Stimulated activated naive B cell treated with anti-CD40 and anti-IgM and Interleukin-4, amounts not matched to agents 10 μg/mL and 1 μg/mL and 100 μg/mL, for 72 hours (primary cell): Measurements from ENCODE around the gene MT1E.
"Not testable (repeated sequence)": the region's sequence is repeated elsewhere in the genome, so short reads cannot be mapped to it uniquely, and the experiment has no call there.

Source experiments
- ATAC-seq, 2 donors: fragments of 150-1000 bp; cut with Tn5 transposase; replicated peaks; 2 replicates each; pipeline ENCODE4 v1.10.0; 2021; ENCODE audit warnings: moderate library complexity in 1 of 2
- DNase-seq: peaks from one replicate; pipeline ENCODE4 v3.0.0; 2021
- H3K27ac Mint-ChIP-seq: one replicate; pipeline ENCODE4 v1.8.0; 2022; ENCODE audit warnings: mild to moderate bottlenecking, mixed read lengths
- H3K27me3 Mint-ChIP-seq, 2 donors: one replicate each; pipeline ENCODE4 v1.8.0; 2022; ENCODE audit warnings: mixed read lengths in 2 of 2
- H3K36me3 Mint-ChIP-seq, 2 donors: one replicate each; pipeline ENCODE4 v1.8.0; 2022; ENCODE audit warnings: mixed read lengths in 2 of 2, mild to moderate bottlenecking in 1 of 2
- H3K4me1 Mint-ChIP-seq, 2 donors: one replicate each; pipeline ENCODE4 v1.8.0; 2022; ENCODE audit warnings: mixed read lengths in 2 of 2, mild to moderate bottlenecking in 1 of 2
- H3K4me3 Mint-ChIP-seq, 2 donors: one replicate each; pipeline ENCODE4 v1.8.0; 2022; ENCODE audit warnings: mild to moderate bottlenecking in 2 of 2, mixed read lengths in 2 of 2, moderate library complexity in 1 of 2
- H3K9me3 Mint-ChIP-seq, 2 donors: one replicate each; pipeline ENCODE4 v1.8.0; 2022; ENCODE audit warnings: mixed read lengths in 2 of 2, mild to moderate bottlenecking in 1 of 2

Gene MT1E

DNA sequence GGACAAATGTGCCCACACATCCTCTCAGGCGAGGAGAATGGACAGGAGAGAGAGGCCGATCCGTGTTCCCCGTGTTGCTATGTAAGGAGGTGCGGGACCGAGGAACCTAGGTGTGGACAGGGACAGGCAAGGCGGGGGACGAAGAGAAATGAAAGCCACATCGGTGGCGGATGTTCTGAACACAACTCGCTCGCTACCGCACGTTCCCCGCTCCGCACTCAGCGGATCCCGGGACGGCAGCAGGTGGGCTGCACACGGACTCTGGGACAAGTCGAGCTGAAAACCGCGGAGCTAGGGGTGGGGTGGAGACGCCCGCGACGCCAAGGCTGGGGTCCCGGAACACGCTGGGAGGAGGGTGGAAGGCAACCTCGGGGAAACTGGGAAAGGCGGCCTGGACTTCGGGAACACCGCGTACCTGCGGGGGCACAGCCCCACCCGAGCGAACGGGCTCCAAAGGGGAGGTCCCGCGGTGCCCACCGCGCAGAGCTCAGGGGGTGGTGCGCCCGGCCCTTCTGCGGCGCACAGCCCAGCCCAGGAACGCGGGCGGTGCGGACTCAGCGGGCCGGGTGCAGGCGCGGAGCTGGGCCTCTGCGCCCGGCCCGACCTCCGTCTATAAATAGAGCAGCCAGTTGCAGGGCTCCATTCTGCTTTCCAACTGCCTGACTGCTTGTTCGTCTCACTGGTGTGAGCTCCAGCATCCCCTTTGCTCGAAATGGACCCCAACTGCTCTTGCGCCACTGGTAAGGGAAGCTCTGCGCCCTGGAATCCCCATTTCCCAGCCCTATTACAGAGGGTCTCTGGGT is at the start of gene MT1E:
MT1E (plus strand) TSS at position 642 of the 803 bp plus-strand sequence; CDS start at position 713, 71 bp downstream.
- Mint-ChIP-seq H3K27me3 (peaks cover 45 to 70% of the 10 kb centered on the region in 2 donors), H3K27ac (peak within 1 kb of the TSS; percentile 68), H3K4me3 (peak within 1 kb of the TSS; percentile 86 to 88), H3K36me3 (no peaks in the 10 kb centered on the region), H3K9me3 (no peaks in the 10 kb centered on the region), H3K4me1 (peaks cover 23 to 31% of the 10 kb centered on the region in 2 donors)
- DNase-seq (no peak), ATAC-seq (peak; percentile 35 to 64)

DNA sequence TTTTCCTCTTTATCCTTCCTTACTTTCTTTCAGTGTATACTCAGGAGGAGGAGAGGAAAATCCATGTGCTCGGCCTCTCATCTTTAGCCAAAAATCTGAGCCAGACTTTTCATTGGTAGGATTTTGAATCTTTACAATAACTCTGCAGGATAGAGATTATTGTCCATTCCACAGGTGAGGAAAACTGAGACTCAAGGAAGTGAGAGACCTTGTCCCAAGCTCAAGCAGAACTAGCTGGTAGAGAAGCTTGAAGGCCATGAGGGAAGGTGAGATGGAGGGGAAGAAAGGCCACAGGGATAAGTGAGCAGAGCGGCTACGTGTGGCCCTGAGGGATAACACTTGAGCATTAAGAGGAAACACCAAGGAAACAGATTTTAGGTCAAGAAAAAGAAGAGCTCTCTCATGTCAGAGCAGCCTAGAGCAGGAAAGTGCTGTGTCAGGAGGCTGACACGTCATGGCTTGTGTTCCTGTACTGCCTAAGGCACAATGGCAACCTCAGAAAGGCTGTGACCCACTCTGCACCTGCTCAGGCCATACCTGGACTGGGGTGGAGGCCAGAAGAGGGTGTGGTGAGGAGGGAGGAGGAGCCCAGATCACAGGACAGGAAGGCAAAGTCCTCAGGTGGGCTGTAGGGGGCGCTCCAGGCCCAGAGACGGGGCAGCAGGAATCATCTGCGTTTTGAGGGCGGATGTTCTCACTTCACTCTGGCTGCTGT is 48.8 kb upstream of the MT1E start:
- H3K36me3 Mint-ChIP-seq: no peaks in the 10 kb centered on the region
- ATAC-seq (peak; percentile 99 to 100), DNase-seq (peak; percentile 70)
- peaks cover 3 to 4% of the 10 kb centered on the region in 2 donors for H3K9me3 Mint-ChIP-seq
- no peak overlapping the region for H3K27ac Mint-ChIP-seq
- peaks cover 10 to 14% of the 10 kb centered on the region in 2 donors for H3K27me3 Mint-ChIP-seq
- no peak overlapping the region for H3K4me3 Mint-ChIP-seq
- H3K4me1 Mint-ChIP-seq: peaks cover 2 to 8% of the 10 kb centered on the region in 2 donors

DNA sequence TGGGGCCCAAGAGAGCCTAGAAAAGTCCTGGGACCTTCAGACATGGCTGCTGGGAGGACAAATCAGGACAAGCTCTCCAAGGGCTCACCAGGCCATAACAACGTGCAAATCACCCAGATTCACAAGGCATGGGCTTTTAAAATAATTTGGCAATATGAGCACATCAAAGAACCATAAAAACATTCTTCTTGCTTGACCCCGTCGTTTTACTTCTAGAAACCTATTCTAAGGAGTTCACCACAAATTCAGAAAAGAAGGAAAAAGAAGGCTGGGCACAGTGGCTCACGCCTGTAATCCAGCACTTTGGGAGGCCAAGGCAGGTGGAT is 48.3 kb upstream of the MT1E start:
- no peak overlapping the region for H3K4me3 Mint-ChIP-seq
- H3K27me3 Mint-ChIP-seq: peaks cover 12 to 16% of the 10 kb centered on the region in 2 donors
- peaks cover 2 to 8% of the 10 kb centered on the region in 2 donors for H3K4me1 Mint-ChIP-seq
- no peaks in the 10 kb centered on the region for H3K36me3 Mint-ChIP-seq
- peaks cover 3 to 4% of the 10 kb centered on the region in 2 donors for H3K9me3 Mint-ChIP-seq
- DNase-seq: no peak
- no peak overlapping the region for H3K27ac Mint-ChIP-seq
- no peak for ATAC-seq

DNA sequence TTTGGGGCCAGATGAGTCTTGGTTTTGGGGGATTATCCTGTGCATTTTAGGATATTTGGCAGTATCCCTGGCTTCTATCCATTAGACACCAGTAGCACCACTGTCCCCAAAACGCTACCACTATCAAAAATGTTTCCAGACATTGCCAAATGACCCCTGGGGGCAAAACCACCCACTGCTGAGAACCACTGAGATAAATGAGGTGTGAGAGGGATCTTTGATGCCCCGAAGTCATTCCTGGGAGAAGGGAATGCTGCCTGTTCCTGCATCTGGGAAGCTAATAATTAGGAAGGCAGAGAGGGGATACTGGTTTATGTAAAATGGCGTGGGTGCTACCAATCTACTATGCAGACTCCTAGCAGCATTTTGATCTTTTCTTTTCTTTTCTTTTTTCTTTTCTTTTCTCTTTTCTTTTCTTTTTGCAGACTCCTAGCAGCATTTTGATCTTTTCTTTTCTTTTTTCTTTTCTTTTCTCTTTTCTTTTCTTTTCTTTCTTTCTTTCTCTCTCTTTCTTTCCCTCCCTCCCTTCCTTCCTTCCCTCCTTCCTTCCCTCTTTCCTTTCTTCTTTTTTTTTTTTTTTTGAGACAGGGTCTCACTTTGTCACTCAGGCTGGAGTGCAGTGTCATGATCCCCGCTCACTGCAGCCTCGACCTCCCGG is 45.1 kb upstream of the MT1E start:
- Mint-ChIP-seq H3K9me3 (no peaks in the 10 kb centered on the region), H3K27me3 (peaks cover 24 to 39% of the 10 kb centered on the region in 2 donors), H3K4me1 (peaks cover 2 to 8% of the 10 kb centered on the region in 2 donors), H3K4me3 (no peak overlapping the region), H3K27ac (no peak overlapping the region), H3K36me3 (no peaks in the 10 kb centered on the region)
- ATAC-seq (no peak), DNase-seq (no peak)

DNA sequence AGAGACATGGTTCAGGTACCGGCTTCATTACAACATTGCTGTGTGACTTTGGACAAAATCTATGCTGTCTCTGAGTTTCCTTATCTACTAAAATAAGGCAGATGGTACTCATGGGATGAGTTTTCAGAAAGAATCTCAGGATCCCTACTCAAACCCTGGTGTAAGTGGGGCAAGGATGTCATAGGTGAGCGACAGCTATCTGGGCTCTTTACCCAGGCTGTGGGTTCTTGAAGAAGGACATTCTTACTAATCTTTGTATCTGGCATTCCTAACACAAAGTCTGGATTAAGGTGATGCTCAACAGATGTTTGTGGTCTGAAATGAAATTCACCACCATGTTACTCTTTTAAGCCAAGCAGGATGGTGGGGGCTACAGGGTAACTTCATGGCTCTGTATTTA is 42.7 kb upstream of the MT1E start:
- ATAC-seq, H3K4me3 Mint-ChIP-seq, H3K9me3 Mint-ChIP-seq: not testable (repeated sequence)

DNA sequence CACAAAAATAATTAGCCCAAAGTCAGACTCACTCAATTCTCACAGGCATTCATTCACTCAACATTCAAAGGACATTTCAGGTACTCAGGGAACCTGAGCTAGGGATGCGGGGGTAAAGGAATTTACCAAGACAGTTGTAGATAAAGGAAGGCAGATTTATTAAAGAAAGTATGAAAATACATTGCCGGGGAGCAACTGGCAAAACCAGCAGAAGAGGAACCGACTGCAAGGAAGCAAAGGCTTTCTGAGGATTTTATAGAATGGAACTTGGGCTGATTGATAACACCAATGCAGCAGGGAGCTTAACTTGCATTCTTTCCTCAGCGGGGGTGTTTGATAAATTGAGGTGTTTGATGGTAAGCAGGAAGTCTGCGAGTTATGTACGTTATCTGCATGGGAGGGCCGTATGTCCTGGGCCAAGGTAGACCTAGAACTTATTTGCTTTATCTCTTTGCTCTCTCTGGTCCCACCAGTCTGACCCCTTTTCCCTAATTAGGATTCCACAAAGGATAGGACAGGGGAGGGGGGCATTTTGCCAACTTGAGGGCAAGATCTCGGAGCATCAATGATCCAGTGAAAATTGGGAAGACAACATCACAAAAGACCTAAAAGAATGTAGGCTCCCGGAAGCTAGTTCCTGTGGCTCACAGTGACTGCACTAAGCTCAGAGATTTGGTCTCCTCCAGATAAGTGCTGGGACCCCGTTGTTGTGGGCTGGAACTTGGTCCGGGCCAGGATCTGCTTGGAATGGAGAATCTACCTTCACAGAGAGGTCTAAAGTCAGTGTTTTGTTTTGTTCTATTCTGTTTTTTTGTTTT is 42.0 kb upstream of the MT1E start:
- H3K9me3 Mint-ChIP-seq: no peaks in the 10 kb centered on the region
- DNase-seq: no peak
- no peak for ATAC-seq
- peaks cover 46 to 62% of the 10 kb centered on the region in 2 donors for H3K27me3 Mint-ChIP-seq
- no peak overlapping the region for H3K4me3 Mint-ChIP-seq
- peaks cover 0 to under 1% of the 10 kb centered on the region in 2 donors for H3K4me1 Mint-ChIP-seq
- no peaks in the 10 kb centered on the region for H3K36me3 Mint-ChIP-seq
- H3K27ac Mint-ChIP-seq: no peak overlapping the region

More for the DNA sequence above, 42.7 kb upstream of the MT1E start:
- DNase-seq, H3K4me1 Mint-ChIP-seq, H3K36me3 Mint-ChIP-seq, H3K27ac Mint-ChIP-seq: not testable (repeated sequence)
- H3K27me3 Mint-ChIP-seq: peaks cover 41 to 55% of the 10 kb centered on the region in 2 donors

DNA sequence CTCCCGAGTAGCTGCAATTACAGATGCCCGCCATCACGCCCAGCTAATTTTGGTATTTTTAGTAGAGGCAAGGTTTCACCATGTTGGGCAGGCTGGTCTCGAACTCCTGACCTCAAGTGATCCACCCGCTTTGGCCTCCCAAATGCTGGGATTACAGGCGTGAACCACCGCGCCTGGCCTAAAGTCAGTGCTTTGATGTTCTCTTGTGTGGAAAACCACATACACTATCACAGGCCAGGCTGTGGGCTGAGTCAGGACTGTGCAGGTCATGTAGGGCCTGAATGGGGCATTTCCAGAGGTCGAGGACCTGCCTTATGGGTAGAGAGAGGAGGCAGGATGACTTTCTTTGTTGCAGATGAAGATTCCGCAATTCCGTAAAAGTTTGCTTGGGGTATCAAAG is 41.3 kb upstream of the MT1E start:
- Mint-ChIP-seq H3K27ac (no peak overlapping the region), H3K4me3 (no peak overlapping the region), H3K4me1 (peaks cover 3 to 8% of the 10 kb centered on the region in 2 donors), H3K36me3 (no peaks in the 10 kb centered on the region), H3K9me3 (no peaks in the 10 kb centered on the region), H3K27me3 (peaks cover 52 to 69% of the 10 kb centered on the region in 2 donors)
- no peak for ATAC-seq
- no peak for DNase-seq

DNA sequence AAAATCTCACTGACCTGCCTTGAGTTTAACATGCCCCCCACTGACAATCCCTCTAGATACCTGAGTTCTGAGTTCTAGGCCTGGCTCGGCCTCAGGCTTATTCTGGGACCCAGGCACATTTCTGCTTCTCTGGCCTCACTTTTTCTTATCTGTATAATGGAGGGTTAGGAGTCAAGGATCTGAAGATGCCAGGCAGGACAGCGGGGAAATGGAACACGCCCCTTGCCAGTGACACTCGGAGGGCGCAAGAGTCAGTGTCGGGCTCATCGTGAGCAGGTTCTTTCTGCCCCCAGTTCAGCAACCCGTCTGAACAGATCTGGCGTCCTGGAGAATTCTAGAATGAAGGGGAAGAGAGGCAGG is 36.8 kb upstream of the MT1E start:
- no peak overlapping the region for H3K27ac Mint-ChIP-seq
- H3K4me1 Mint-ChIP-seq: peaks cover 8 to 17% of the 10 kb centered on the region in 2 donors
- peak overlapping the region; percentile 73 to 78 for H3K4me3 Mint-ChIP-seq
- H3K36me3 Mint-ChIP-seq: no peaks in the 10 kb centered on the region
- no peak for DNase-seq
- H3K27me3 Mint-ChIP-seq: peaks cover 72 to 73% of the 10 kb centered on the region in 2 donors
- ATAC-seq: no peak
- no peaks in the 10 kb centered on the region for H3K9me3 Mint-ChIP-seq

DNA sequence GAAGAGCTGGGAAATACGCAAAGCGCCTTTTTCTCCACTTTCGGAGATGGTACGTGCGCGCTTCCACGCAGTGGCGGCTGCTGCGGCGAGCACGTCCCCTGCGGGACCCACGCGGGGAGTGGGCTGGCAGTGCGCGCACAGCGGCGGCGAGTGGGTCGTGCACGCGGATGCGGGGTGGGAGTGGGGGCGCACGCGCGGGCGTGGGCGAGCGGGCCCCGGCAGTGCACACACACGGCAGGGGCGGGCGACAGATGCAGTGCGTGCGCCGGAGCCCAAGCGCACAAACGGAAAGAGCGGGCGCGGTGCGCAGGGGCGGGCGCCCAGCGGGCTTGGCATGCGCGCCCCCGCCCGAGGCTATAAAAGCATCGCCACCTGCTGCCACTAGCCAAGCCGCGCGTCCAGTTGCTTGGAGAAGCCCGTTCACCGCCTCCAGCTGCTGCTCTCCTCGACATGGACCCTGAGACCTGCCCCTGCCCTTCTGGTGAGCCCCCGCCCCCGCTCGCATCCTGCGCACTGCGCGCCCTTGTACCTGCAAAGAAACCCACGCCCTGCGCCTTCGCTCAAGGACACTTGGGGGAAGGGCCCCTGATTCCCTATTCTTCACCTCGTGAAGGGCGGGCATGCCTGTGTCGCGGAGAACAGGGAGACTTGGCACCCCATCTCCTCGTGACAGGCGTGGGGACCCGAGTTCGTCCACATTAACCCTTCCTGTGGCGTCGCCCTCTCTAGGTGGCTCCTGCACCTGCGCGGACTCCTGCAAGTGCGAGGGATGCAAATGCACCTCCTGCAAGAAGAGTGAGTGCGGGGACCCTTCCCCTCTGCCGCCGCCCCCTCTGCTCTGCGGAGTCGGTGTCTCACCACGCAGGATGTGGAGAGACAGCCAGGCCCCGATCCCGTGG is 36.2 kb upstream of the MT1E start, which contains the start of gene MT3:
MT3 (plus strand) TSS at position 388 of the 899 bp plus-strand sequence; CDS start at position 451, 63 bp downstream.
- Mint-ChIP-seq H3K27me3 (peaks cover 66 to 67% of the 10 kb centered on the region in 2 donors), H3K4me3 (peak within 1 kb of the TSS; percentile 73 to 78), H3K27ac (peak within 1 kb of the TSS; percentile 38), H3K9me3 (no peaks in the 10 kb centered on the region), H3K4me1 (peaks cover 8 to 17% of the 10 kb centered on the region in 2 donors), H3K36me3 (no peaks in the 10 kb centered on the region)
- DNase-seq (no peak), ATAC-seq (peak; percentile 42 to 51)

DNA sequence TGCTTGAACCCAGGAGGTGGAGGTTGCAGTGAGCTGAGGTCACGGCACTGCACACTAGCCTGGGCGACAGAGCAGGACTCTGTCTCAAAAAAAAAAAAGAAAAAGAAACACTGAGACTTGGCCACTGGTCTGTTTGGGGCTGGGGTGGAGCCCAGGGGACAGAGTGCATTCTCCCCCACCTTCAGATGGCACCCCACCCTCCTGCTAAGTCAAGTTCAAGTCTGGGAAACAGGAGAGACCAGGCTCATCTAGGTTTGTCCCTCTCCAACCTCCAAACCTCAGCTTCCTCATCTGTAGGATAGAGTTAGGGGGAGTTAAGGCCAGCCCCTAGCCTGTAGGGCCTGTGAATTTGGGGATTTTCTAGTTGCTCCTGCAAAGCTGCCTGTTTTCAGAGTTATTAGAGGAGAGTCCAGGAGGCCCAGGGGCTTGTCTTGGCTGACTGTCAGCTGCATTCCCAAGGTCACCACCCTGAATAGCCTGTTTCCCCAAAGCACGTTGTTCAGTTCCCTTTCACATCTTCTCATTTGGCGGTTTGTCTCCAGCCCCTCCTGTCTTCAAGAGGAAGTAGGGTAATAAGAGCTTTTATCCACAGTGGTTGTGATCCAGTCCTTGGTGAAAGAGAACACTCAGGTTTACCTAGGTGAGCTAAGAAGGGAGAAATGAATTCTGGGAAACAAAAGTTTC is 34.1 kb upstream of the MT1E start:
- peaks cover 53 to 56% of the 10 kb centered on the region in 2 donors for H3K27me3 Mint-ChIP-seq
- no peak for ATAC-seq
- H3K36me3 Mint-ChIP-seq: no peaks in the 10 kb centered on the region
- no peaks in the 10 kb centered on the region for H3K9me3 Mint-ChIP-seq
- H3K4me3 Mint-ChIP-seq: no peak overlapping the region
- no peak overlapping the region for H3K27ac Mint-ChIP-seq
- no peak for DNase-seq
- peaks cover 8 to 17% of the 10 kb centered on the region in 2 donors for H3K4me1 Mint-ChIP-seq

DNA sequence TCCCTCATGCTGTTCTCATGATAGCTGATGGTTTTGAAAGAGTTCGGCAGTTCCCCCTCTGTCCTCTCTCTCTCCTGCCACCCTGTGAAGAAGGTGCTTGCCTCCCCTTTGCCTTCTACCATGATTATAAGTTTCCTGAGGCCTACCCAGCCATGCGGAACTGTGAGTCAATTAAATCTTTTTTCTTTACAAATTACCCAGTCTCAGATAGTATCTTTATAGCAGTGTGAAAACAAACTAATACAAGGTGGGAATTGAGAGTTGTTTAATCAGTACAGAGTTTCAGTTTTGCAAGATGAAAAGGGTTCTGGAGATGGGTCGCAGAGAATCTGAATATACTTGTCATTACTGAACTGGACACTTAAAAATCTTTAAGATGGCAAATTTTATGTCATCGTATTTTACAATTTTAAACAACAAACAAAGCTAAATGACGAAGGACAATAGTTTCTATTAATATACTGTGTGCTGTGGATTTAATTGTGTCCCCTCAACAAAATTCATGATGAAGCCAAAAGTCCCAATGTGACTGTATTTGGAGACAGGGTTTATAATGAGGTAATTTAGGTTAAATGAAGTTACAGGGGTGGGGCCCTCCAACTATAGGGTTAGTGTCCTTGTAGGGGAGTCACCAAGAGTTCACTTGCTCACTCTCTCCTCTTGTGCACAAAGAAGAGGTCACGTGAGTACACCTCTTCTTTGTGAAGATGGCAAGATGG is 31.8 kb upstream of the MT1E start:
- ATAC-seq (no peak), DNase-seq (no peak)
- H3K36me3 Mint-ChIP-seq: no peaks in the 10 kb centered on the region
- H3K4me3 Mint-ChIP-seq: no peak overlapping the region
- H3K9me3 Mint-ChIP-seq: no peaks in the 10 kb centered on the region
- H3K27ac Mint-ChIP-seq: no peak overlapping the region
- H3K4me1 Mint-ChIP-seq: peaks cover 7 to 14% of the 10 kb centered on the region in 2 donors
- H3K27me3 Mint-ChIP-seq: peaks cover 40 to 41% of the 10 kb centered on the region in 2 donors

DNA sequence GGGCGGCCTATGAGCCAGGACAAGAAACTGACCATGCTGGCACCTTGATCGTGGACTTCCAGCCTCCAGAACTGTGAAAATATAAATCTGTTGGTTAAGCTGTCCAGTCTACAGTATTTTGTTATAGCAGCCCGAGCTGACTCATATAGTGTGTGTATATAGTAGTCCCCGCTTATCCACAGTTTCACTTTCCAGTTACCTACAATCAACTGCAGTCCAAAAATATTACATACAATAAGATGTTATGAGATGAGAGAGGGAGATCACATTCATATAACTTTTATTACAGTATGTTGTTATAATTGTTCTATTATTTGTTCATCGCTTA is 31.3 kb upstream of the MT1E start:
- ATAC-seq (no peak), DNase-seq (no peak)
- Mint-ChIP-seq H3K27me3 (peaks cover 36% of the 10 kb centered on the region in 2 donors), H3K4me3 (no peak overlapping the region), H3K27ac (no peak overlapping the region), H3K4me1 (peaks cover 5 to 9% of the 10 kb centered on the region in 2 donors), H3K9me3 (no peaks in the 10 kb centered on the region), H3K36me3 (no peaks in the 10 kb centered on the region)
